Measurements from ENCODE around the gene NMNAT1. TPM values are rescaled to one million over a fixed set of nuclear protein-coding genes. Genes with fewer than 3 reads are reported as not detected.
"Not testable (repeated sequence)": the region's sequence is repeated elsewhere in the genome, so short reads cannot be mapped to it uniquely, and the experiment has no call there.

NMNAT1 gene
- total RNA-seq, 1 donor from 2014 or later = 11.0 TPM

GRCh38 chr1:10001016-10001665 is 57.9 kb downstream of the NMNAT1 start:
- Mint-ChIP-seq H3K4me1 (ENCODE audit: low read depth, unreplicated experiment) (no peaks in the 10 kb centered on the region), H3K36me3 (ENCODE audit: low read depth, unreplicated experiment) (no peaks in the 10 kb centered on the region), H3K27ac (ENCODE audit: unreplicated experiment) (no peak overlapping the region), H3K9me3 (ENCODE audit: unreplicated experiment) (no peaks in the 10 kb centered on the region), H3K27me3 (ENCODE audit: low read depth, unreplicated experiment) (peaks cover 23% of the 10 kb centered on the region), H3K4me3 (ENCODE audit: unreplicated experiment) (no peak overlapping the region)
- Histone ChIP-seq H3K4me3 (ENCODE audit: insufficient read depth, low read depth, low read length) (no peak overlapping the region), H3K27me3 (ENCODE audit: insufficient read depth, low read length) (peaks cover 16% of the 10 kb centered on the region), H3K4me2 (ENCODE audit: low read length) (no peak overlapping the region), H3K9me3 (ENCODE audit: insufficient read depth, low read depth, low read length) (no peaks in the 10 kb centered on the region), H4K20me1 (ENCODE audit: insufficient read depth, low read length) (no peaks in the 10 kb centered on the region), H3K27ac (ENCODE audit: low read depth, low read length) (no peak overlapping the region), H3K9ac (ENCODE audit: low read length) (no peak overlapping the region), H3K36me3 (ENCODE audit: insufficient read depth, low read length) (no peaks in the 10 kb centered on the region), H3K79me2 (ENCODE audit: insufficient read depth, low read length) (no peaks in the 10 kb centered on the region), H3K4me1 (ENCODE audit: insufficient read depth, low read length) (no peaks in the 10 kb centered on the region), H2AFZ (ENCODE audit: low read depth, low read length) (no peak overlapping the region)
- no peak for FAIRE-seq
- peak; percentile 10 for DNase-seq (ENCODE audit: low read depth)
- TF ChIP-seq CTCF (IDR thresholded peaks at IDR 0.05; ENCODE audit: insufficient read depth, low read depth, low read length) (no peak), EZH2 (IDR thresholded peaks at IDR 0.05; ENCODE audit: insufficient read depth, low read length) (no peak)

- not testable (repeated sequence) for H3K4me3 Mint-ChIP-seq (ENCODE audit: unreplicated experiment); H3K4me3 ChIP-seq (ENCODE audit: insufficient read depth, low read depth, low read length); H3K9me3 ChIP-seq (ENCODE audit: insufficient read depth, low read depth, low read length); H3K36me3 ChIP-seq (ENCODE audit: insufficient read depth, low read length); H3K9me3 Mint-ChIP-seq (ENCODE audit: unreplicated experiment); H3K4me1 Mint-ChIP-seq (ENCODE audit: low read depth, unreplicated experiment); DNase-seq (ENCODE audit: low read depth); H3K4me1 ChIP-seq (ENCODE audit: insufficient read depth, low read length); H2AFZ ChIP-seq (ENCODE audit: low read depth, low read length); H3K27me3 Mint-ChIP-seq (ENCODE audit: low read depth, unreplicated experiment); H3K27ac ChIP-seq (ENCODE audit: low read depth, low read length); H3K79me2 ChIP-seq (ENCODE audit: insufficient read depth, low read length); H4K20me1 ChIP-seq (ENCODE audit: insufficient read depth, low read length); H3K27me3 ChIP-seq (ENCODE audit: insufficient read depth, low read length); H3K27ac Mint-ChIP-seq (ENCODE audit: unreplicated experiment); FAIRE-seq; H3K9ac ChIP-seq (ENCODE audit: low read length); H3K36me3 Mint-ChIP-seq (ENCODE audit: low read depth, unreplicated experiment); H3K4me2 ChIP-seq (ENCODE audit: low read length)
Measured at GRCh38 chr1:10005248-10005647, 62.0 kb downstream of the NMNAT1 start.

GRCh38 chr1:10007169-10007568 is 63.9 kb downstream of the NMNAT1 start:
- no peaks in the 10 kb centered on the region for H3K36me3 Mint-ChIP-seq (ENCODE audit: low read depth, unreplicated experiment)
- H3K4me1 Mint-ChIP-seq (ENCODE audit: low read depth, unreplicated experiment) = no peaks in the 10 kb centered on the region
- FAIRE-seq (no peak), DNase-seq (ENCODE audit: low read depth) (no peak)
- TF ChIP-seq CTCF (IDR thresholded peaks at IDR 0.05; ENCODE audit: insufficient read depth, low read depth, low read length) (no peak), EZH2 (IDR thresholded peaks at IDR 0.05; ENCODE audit: insufficient read depth, low read length) (no peak)
- Histone ChIP-seq H3K9ac (ENCODE audit: low read length) (no peak overlapping the region), H3K9me3 (ENCODE audit: insufficient read depth, low read depth, low read length) (no peaks in the 10 kb centered on the region), H3K27me3 (ENCODE audit: insufficient read depth, low read length) (no peaks in the 10 kb centered on the region), H3K36me3 (ENCODE audit: insufficient read depth, low read length) (no peaks in the 10 kb centered on the region), H2AFZ (ENCODE audit: low read depth, low read length) (no peak overlapping the region), H3K4me1 (ENCODE audit: insufficient read depth, low read length) (no peaks in the 10 kb centered on the region), H3K27ac (ENCODE audit: low read depth, low read length) (no peak overlapping the region), H4K20me1 (ENCODE audit: insufficient read depth, low read length) (no peaks in the 10 kb centered on the region), H3K4me2 (ENCODE audit: low read length) (no peak overlapping the region), H3K4me3 (ENCODE audit: insufficient read depth, low read depth, low read length) (no peak overlapping the region), H3K79me2 (ENCODE audit: insufficient read depth, low read length) (no peaks in the 10 kb centered on the region)
- H3K27ac Mint-ChIP-seq (ENCODE audit: unreplicated experiment) = no peak overlapping the region
- H3K4me3 Mint-ChIP-seq (ENCODE audit: unreplicated experiment) = no peak overlapping the region
- H3K27me3 Mint-ChIP-seq (ENCODE audit: low read depth, unreplicated experiment) = peaks cover 5% of the 10 kb centered on the region
- H3K9me3 Mint-ChIP-seq (ENCODE audit: unreplicated experiment) = no peaks in the 10 kb centered on the region

Data from astrocyte (in vitro differentiated cells and primary cell).